PC-3 (cell line): ENCODE measurements around the gene NAPEPLD.
"Not testable (repeated sequence)": the region's sequence is repeated elsewhere in the genome, so short reads cannot be mapped to it uniquely, and the experiment has no call there.

ENCODE experiments used
- EZH2 ChIP-seq: fragments of 300-600 bp; sonication (generic); IDR thresholded peaks from one replicate; pipeline ENCODE4 v1.6.1; 2017; ENCODE audit warnings: antibody characterized with exemption, mild to moderate bottlenecking, low read length; ENCODE audit not compliant: unreplicated experiment
- TF ChIP-seq, protein P1 (sequence below): fragments of 300-600 bp; sonication (generic); conservative IDR thresholded peaks from 2 replicates; pipeline ENCODE4 v1.5.1; 2017; ENCODE audit warnings: antibody characterized with exemption, low read depth, mild to moderate bottlenecking, low read length

DNA sequence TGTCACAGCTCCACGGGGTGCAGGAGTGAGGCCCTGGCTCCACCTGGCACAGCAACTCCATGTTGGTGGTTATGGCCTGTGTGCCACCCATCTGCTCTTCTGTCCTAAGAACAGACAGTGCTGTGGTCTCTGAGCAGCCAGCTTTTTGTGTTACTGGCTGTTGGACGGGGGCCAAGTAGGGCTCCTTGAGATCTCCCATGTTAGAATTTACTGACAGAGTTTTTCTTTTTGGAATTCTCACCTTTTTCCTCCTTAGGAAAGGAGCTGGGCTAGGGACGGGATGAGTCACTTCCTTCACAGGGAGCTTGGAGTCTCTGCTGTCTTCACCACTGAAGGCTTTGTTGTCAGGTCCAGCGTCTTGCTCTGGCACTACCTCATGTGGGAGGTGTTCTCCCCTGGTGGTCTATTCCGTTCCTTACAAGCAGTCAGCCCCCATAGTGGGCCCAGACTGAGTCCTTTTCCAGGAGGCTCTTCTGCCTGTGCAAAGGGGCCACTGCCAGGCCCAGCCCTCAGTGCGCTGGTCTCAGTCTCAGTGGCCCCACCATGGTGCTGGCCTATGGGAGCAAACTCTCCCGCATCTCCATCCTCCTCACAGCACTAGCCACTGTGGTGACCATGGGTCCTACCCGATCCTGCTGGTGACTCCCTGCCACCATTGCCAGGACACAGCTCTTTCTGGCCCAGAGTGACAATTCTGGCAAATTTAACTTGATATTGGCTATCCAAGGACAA, 23.7 kb upstream of the NAPEPLD start:
- TF ChIP-seq, protein P1, sequence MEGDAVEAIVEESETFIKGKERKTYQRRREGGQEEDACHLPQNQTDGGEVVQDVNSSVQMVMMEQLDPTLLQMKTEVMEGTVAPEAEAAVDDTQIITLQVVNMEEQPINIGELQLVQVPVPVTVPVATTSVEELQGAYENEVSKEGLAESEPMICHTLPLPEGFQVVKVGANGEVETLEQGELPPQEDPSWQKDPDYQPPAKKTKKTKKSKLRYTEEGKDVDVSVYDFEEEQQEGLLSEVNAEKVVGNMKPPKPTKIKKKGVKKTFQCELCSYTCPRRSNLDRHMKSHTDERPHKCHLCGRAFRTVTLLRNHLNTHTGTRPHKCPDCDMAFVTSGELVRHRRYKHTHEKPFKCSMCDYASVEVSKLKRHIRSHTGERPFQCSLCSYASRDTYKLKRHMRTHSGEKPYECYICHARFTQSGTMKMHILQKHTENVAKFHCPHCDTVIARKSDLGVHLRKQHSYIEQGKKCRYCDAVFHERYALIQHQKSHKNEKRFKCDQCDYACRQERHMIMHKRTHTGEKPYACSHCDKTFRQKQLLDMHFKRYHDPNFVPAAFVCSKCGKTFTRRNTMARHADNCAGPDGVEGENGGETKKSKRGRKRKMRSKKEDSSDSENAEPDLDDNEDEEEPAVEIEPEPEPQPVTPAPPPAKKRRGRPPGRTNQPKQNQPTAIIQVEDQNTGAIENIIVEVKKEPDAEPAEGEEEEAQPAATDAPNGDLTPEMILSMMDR, result not testable (repeated sequence)
- TF ChIP-seq EZH2, result not testable (repeated sequence)
